Activated CD4-positive, CD25-positive, alpha-beta regulatory T cell treated with anti-CD3 and anti-CD28 coated beads, Interleukin-2, amount 50 U/mL, for 24 hours (primary cell): ENCODE results near the gene SGSM2.
A peak's percentile ranks its signal among the peaks of the same experiment; 100 is the strongest.

Experiments used
- ATAC-seq, 2 donors: fragments of 150-1000 bp; cut with Tn5 transposase; one replicate each; pipeline ENCODE4 v1.10.0; 2021; ENCODE audit warnings: mild to moderate bottlenecking in 1 of 2, moderate library complexity in 1 of 2

SGSM2 gene

DNA sequence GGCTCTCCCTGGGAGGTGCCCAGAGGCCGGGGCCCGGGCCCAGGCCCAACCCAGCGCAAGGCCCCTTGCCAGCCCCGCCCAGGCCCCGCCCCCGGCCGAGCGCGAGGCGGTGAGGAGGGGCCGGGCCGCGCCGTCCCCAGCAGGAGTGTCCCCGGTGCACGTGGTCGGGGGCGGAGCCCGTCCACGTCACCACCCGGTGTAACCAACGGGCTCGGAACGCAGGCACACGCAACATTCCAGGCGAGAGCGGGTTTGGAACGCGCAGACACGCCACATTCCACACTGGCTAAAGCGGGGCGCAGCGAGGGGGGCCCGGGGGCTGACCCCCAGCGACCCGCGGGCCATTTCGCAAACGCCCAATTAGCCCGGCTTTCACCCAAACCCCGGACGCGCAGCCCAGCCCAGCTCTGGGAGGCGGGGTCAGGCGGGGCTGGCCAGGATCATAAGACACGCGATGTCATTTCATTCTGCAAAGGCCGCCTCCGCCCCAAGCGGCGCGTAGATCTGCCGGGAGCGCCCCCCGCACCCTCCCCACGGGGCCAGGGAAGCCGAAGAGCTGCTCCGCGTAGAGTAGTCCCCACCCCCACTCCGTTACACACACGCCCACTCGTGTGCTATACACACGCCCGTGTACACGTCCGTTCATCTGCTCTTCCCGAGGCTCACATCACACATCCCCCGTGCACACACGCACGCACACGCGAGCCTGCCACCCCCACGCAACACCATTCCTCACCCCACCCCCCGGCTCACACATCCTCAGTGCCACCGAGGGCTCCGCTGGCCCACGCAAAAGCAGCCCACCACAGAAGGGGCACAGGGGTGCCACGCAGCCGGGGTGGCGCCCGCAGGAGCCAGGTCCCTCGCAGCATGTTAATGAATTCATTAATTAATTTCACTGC is 62.5 kb downstream of the SGSM2 start:
- peak; percentile 63 to 64 for ATAC-seq

DNA sequence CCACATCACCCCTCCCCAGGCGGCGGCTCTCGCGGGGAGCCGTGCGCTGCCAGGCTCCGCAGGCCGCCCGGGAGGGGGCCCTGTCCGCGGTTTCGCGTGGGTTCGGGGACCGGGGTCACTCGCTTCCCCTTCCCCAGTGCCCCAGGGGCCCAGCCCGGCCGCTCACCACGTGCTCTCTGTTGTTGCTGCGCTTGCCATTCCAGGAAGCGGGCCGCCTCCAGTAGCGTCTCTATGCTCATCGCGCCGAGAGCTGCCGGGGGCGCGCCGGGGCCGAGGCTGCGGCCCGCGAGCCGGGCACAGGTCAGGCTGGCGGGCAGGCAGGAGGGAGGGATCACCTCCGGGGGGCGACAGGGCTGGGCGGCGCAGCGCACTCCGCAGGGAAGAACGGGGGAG is 63.2 kb downstream of the SGSM2 start:
- no peak for ATAC-seq

DNA sequence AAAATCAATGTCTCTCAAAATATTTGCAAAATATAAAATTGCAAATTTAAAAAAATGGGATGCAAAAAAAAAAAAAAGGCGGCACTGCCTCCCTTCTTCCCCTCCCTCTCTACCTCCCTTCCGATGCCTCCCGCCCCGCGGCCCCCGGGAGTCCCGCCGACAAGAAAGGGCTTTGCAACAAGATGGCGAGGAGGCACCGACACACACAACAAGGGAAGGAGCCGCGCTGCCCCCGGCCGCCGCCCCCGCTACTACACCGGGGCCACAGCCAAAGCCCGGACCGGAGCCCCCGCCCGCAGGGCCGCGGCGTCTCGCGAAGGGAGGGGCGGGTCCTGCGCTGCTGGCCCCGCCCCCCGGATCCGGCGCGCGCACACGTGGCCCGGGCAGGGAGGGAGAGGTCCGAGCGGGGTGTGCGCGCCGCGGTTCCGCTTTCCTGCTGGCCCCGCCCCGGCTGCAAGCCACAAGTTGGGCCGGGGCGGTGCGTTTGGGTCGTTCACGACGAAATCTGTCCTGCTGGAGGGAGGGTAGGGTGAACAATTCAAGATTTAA is 63.6 kb downstream of the SGSM2 start, which contains the start of gene MNT:
Gene MNT (minus strand): TSS at position 184 of the 549 bp plus-strand sequence. CDS start 348 bp downstream, outside the sequence.
- peak; percentile 37 to 44 for ATAC-seq

- ATAC-seq = peak; percentile 62 to 63
Observed at GRCh38 chr17:2401426-2402221, 64.3 kb downstream of the SGSM2 start.

- no peak for ATAC-seq
Observed at GRCh38 chr17:2402544-2402943, 65.2 kb downstream of the SGSM2 start.

GRCh38 chr17:2403044-2403443 is 65.7 kb downstream of the SGSM2 start:
- ATAC-seq = no peak

DNA sequence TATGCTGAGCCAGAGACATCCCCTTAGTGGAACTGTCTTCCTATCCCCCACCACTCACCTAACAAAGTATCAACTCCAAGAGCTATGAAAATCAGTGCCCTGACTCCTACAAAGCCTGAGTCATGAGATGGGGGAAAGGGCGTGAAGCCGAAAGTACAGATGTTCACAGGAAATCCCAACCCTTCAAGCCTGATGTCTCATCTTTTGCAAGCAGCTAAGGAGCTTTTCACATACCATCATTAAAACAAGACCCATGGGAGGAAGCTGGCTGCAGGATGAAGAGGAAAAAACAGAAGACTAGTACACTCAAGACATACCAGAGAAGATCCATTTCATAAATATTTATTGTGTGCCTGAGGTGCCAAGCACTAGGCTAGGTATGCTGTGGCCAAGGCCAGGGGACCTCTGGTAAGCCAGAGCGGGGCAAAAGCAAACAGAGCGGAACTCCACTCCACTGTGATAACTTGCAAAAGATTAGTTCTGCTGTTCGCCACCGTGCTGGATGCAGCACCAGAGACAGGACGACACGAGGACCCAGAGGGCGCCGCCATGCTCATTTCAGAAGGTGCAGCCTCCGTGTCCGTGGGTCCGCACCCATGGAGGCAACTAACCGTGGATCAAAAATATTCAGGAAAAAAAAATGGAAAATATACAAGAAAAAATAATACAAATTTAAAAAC is 68.1 kb downstream of the SGSM2 start:
- no peak for ATAC-seq

GRCh38 chr17:2406271-2406902 is 69.1 kb downstream of the SGSM2 start:
- no peak for ATAC-seq

GRCh38 chr17:2406903-2407790 is 69.8 kb downstream of the SGSM2 start:
- peak in 1 of 2 donors; percentile 32 for ATAC-seq

DNA sequence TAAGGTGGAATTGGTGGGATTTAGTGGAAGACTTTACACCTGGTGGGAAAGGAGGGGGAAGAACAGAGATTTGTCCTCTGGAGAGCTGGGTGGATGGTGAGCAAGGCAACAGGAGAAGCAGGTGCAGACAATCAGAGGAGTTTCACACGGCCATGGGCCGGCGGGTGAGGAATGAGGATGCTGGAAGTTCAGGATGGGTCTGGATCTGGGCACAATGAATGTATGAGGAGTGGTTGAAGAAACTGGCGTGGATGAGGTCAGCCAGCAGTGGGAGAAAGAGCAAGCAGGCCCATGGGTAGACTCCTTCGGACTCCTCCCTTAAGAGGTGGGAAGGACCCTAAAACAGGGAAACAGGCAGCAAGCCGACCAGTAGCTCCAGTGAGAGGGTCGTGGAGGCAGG is 73.7 kb downstream of the SGSM2 start:
- no peak for ATAC-seq

DNA sequence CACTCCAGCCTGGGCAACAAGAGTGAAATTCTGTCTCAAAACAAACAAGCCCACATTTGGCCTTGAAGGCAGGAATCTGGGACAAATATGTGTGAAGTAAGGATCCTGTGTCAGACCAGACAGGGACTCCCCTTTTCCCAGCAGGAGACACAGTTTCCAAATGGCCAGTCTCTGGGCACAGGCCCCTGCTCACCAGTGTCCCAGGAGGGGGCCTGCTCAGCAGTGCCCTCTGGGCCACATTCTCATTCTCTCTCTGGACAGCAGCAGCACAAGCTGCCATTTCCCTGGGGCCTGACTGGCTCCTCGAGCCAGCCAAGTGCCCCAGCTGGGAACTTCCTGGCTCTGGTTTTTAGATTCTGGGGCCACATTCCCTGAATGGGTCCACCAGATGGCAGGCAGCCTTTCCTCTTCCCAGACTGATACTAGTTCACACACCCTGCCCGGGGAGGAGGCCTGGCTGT is 75.3 kb downstream of the SGSM2 start:
- ATAC-seq = no peak

DNA sequence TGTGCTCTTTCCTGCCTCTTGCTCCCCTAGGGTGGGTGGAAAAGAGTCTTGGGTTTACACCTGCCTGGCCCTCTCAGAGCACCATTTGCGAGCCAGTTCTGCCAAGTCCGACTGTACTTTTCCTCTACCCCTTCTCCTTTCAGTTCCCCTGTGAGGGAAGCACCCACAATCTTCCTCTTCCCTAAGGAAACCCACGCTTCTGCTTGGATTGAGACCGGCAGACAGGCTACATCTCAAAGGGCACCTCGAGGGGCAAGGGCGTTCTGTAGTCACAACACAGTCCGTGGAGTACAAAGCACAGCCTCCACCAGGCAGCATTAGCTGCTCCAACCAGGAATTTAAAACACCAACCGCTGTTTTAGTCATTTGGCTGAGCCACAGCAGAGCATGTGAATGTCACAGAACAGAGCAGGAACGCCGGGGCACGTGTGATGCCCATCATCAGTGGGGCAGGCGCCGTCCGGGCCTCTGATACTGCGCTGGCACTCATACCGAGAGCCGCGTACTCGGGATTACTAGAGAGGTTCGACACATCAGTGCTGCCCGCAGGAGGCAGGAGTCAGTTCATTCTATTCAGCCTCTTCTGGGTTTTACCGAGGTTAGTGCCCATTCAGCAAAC is 77.3 kb downstream of the SGSM2 start:
- no peak for ATAC-seq

GRCh38 chr17:2415081-2415480 is 77.8 kb downstream of the SGSM2 start:
- no peak for ATAC-seq

DNA sequence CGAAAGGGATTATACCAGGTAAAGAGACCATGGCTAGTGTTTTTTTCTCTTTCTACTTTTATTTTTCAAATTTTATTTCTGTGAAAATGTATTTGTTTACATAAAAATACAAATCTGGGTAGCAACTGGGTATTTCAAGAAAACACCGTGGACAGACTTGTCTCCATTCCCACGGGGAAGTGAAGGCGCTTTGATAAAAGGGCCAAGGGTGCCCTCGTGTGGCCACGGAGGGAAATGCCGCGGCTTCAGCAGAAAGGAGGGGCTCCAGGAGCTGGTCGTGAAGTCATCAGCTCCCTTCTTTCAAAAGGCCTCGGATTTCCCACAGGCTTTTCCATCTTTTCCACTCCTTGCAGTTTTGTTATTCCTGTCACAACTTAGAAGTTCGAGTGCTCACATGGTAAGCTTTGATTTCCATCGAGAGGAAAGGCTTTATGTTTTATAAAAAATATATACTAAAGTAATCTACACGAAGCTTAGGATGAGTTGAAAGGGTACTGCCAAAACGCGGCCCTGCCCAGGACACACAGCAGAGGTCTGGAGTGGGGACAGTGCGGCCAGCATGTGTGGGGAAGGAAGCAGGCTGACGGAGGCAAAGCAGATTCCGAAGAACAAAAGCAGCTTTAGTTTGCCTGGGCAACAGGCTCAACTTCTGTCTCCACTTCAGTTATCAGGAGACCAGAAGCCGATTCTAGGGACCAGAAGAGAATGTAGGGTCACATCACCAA is 78.9 kb downstream of the SGSM2 start:
- ATAC-seq = peak; percentile 64 to 80

GRCh38 chr17:2418572-2418971 is 81.3 kb downstream of the SGSM2 start:
- no peak for ATAC-seq

- no peak for ATAC-seq
Observed at GRCh38 chr17:2419486-2419885, 82.2 kb downstream of the SGSM2 start.

GRCh38 chr17:2420176-2420575 is 82.9 kb downstream of the SGSM2 start:
- ATAC-seq = no peak

- no peak for ATAC-seq
Observed at GRCh38 chr17:2421315-2422147, 84.2 kb downstream of the SGSM2 start.

DNA sequence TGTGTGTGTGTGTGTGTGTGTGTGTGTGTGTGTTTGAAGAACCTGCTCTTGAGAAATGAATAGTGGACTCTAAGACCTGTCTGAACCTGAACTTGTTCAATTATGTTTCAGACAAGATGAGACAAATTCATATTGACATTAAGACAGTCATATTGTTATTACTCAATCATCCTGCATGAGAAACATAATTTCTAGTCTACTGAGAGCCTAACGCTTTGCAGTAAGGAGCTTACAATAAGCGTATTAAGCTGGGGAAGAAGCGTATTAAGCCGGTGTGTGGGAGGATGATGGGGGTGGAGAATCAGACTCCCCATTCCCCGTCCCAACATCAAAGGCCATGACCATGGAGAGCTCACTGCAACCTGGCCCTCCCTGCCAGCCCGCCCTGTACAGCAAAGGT is 86.0 kb downstream of the SGSM2 start:
- no peak for ATAC-seq
